Epithelial cell of proximal tubule (primary cell): Measurements from ENCODE around the gene CPAMD8. TPM values are rescaled to one million over a fixed set of nuclear protein-coding genes. Genes with fewer than 3 reads are reported as not detected.
"Not testable (repeated sequence)": the region's sequence is repeated elsewhere in the genome, so short reads cannot be mapped to it uniquely, and the experiment has no call there.

ENCODE experiments used
- DNase-seq: peaks from one replicate; pipeline ENCODE4 v3.0.0-alpha.2; 2011; ENCODE audit warnings: low read depth
- H3K4me3 ChIP-seq: 2 replicates; pipeline ENCODE4 v1.5.1; 2011; ENCODE audit warnings: low read depth, mild to moderate bottlenecking, low read length
- CTCF ChIP-seq: conservative IDR thresholded peaks from 2 replicates; pipeline ENCODE4 v1.5.1; 2012; ENCODE audit warnings: low read depth, mild to moderate bottlenecking, low read length
- total RNA-seq: library from RNA; depleted of rRNA; stranded (reverse); fragments of >200 nt; gene quantifications from 2 replicates; pipeline ENCODE4 v1.2.3, GENCODE V29; 2015

CPAMD8 gene
- total RNA-seq, 1 donor from 2014 or later = 8.2 TPM

GRCh38 chr19:16978156-16978555, 48.5 kb downstream of the CPAMD8 start:
- H3K4me3 ChIP-seq = no peak overlapping the region
- DNase-seq = no peak
- no peak for TF ChIP-seq CTCF

DNA sequence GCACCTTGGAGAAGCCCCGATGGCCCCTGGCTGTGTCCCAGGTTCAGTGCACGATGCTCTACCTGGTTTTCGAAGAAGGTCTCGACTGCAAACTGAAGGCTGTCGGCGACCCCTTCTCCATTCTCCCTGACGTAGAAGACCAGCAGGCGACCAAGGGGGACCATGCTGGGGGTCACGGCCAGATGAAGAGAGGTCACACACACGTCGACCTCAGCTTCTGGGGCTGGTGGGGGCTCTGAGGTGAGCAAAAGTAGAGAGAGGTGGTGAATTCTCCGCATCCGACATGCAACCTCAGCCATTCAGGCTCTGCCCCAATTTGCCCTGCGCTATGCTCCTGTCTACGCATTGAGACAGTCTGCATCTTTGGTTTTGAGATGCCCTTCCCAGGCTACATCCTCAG, 49.3 kb downstream of the CPAMD8 start:
- no peak overlapping the region for H3K4me3 ChIP-seq
- TF ChIP-seq CTCF = no peak
- DNase-seq = no peak

GRCh38 chr19:16976446-16976845, 50.2 kb downstream of the CPAMD8 start:
- no peak overlapping the region for H3K4me3 ChIP-seq
- no peak for TF ChIP-seq CTCF
- no peak for DNase-seq

- no peak for TF ChIP-seq CTCF
- no peak overlapping the region for H3K4me3 ChIP-seq
- no peak for DNase-seq
Observed at GRCh38 chr19:16970821-16971220, 55.8 kb downstream of the CPAMD8 start.

DNA sequence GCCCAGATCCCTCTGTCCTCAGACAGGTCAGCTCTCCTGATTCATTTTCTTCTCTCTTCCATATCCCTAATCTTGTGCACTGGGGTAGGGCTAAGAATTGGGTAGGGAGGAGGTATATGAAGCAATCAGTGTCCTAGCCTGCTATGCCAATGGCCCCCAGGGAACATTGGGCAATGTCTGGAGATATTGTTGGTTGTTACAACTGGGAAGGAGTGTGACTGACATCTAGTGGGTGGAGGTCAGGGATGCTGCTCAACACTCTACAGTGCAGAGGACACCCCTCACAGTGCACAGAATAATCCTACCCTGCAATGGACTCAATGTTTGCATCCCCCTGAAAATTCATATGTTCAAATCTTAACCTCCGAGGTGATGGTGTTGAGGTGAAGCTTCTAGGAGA, 57.5 kb downstream of the CPAMD8 start:
- no peak overlapping the region for H3K4me3 ChIP-seq
- TF ChIP-seq CTCF = peak; percentile 10
- DNase-seq = no peak

- H3K4me3 ChIP-seq, DNase-seq: not testable (repeated sequence)
Observed at GRCh38 chr19:16960996-16961822, 65.4 kb downstream of the CPAMD8 start.

GRCh38 chr19:16958277-16958676, 68.3 kb downstream of the CPAMD8 start:
- not testable (repeated sequence) for DNase-seq

GRCh38 chr19:16957855-16958254, 68.8 kb downstream of the CPAMD8 start:
- no peak overlapping the region for H3K4me3 ChIP-seq
- no peak for DNase-seq
- TF ChIP-seq CTCF = no peak

More at GRCh38 chr19:16958277-16958676, 68.3 kb downstream of the CPAMD8 start:
- H3K4me3 ChIP-seq = not testable (repeated sequence)
